Measurements from ENCODE around the gene ZDHHC21. TPM values are rescaled to one million over a fixed set of nuclear protein-coding genes. Genes with fewer than 3 reads are reported as not detected.

The ZDHHC21 gene
- total and polyA plus RNA-seq, 9 of the 15 experiments (the other 6 are each of a cell fraction or from before 2014, with no cell fraction given): 0.10 to 1.9 (median 1.00) TPM

DNA sequence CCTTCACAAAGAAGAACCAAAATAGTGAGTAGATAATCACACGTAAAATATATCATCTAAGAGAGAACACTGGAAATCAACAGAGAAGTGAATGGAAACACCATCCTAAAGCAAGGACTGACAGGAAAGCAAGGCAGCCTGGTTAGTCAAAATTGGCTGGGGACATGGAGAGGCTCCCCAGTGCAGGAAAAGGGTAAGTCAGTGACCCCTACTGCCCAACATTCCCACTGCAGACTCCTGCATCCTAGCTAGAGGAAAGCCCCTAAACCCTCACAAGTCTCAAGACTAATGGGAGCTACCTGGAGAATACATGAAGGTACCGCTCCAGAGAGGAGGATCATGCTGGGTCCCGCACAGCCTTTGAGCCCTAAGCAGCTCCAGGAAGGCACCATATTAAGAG, 60.1 kb downstream of the ZDHHC21 start:
- BruUV-seq (replicated peaks): no TSS peak
- Histone ChIP-seq H3K4me3 (no peak overlapping the region), H3K27ac (ENCODE audit: extremely low read depth, low read depth, low read length) (no peak overlapping the region), H3K4me1 (replicated peaks in 1 of 2; ENCODE audit: control insufficient read depth in 2 of 2, insufficient read depth in 2 of 2, low read length in 2 of 2) (no peaks in the 10 kb centered on the region), H3K79me2 (ENCODE audit: control insufficient read depth, insufficient read depth, low read length) (no peaks in the 10 kb centered on the region), H3K9me1 (ENCODE audit: control insufficient read depth, insufficient read depth, low read length) (no peaks in the 10 kb centered on the region), H3K4me2 (ENCODE audit: insufficient read depth, low read length) (no peak overlapping the region), H3K36me3 (ENCODE audit: control insufficient read depth, insufficient read depth, low read length) (no peaks in the 10 kb centered on the region), H3K27me3 (ENCODE audit: control insufficient read depth in 2 of 2, insufficient read depth in 2 of 2, low read length in 2 of 2) (no peaks in the 10 kb centered on the region), H4K20me1 (replicated peaks; ENCODE audit: control insufficient read depth, insufficient read depth, low read length) (no peaks in the 10 kb centered on the region), H3K9me3 (replicated peaks; ENCODE audit: control insufficient read depth, insufficient read depth, low read depth, low read length) (no peaks in the 10 kb centered on the region), H2AFZ (ENCODE audit: low read depth, low read length) (no peak overlapping the region), H3K9ac (ENCODE audit: insufficient read depth in 1 of 2, low read depth in 2 of 2, low read length in 2 of 2) (no peak overlapping the region)
- in situ Hi-C loops (cut with MboI) (no loop called here), intact Hi-C loops (cut with micrococcal nuclease) (no loop called here)
- CTCF ChIA-PET (ENCODE audit: low intra/inter-chr PET ratio): no interaction called here
- no peak for FAIRE-seq
- ATAC-seq: 0 out of 3 replicates have a peak, but pooled peaks have one; percentile 35
- no peak for DNase-seq (ENCODE audit: extremely low read depth in 1 of 4, low spot score in 3 of 4)
- POLR2A ChIA-PET: no interaction called here
- WGBS (ENCODE audit: insufficient coverage, low coverage, missing lambda C conversion rate): 32% methylated on average over 3 of the region's 3 CpGs
- TF ChIP-seq, protein P1, sequence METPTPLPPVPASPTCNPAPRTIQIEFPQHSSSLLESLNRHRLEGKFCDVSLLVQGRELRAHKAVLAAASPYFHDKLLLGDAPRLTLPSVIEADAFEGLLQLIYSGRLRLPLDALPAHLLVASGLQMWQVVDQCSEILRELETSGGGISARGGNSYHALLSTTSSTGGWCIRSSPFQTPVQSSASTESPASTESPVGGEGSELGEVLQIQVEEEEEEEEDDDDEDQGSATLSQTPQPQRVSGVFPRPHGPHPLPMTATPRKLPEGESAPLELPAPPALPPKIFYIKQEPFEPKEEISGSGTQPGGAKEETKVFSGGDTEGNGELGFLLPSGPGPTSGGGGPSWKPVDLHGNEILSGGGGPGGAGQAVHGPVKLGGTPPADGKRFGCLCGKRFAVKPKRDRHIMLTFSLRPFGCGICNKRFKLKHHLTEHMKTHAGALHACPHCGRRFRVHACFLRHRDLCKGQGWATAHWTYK (CRISPR knock-in tag; IDR thresholded peaks at IDR 0.05): no peak
- TF ChIP-seq MEF2D (tag; conservative IDR thresholded peaks at IDR 0.05; ENCODE audit: low read depth) (no peak), NCOA4 (IDR thresholded peaks at IDR 0.05; ENCODE audit: partially characterized antibody) (no peak), FOXJ2 (tag; IDR thresholded peaks at IDR 0.05) (no peak), CREBBP (IDR thresholded peaks at IDR 0.05; ENCODE audit: low read depth, low read length) (no peak), EHMT2 (IDR thresholded peaks at IDR 0.05) (no peak), ZNF165 (CRISPR knock-in tag; IDR thresholded peaks at IDR 0.05; ENCODE audit: borderline replicate concordance) (no peak), FOXA3 (CRISPR knock-in tag; conservative IDR thresholded peaks at IDR 0.05 in 1 of 2, IDR thresholded peaks at IDR 0.05 in 1 of 2) (no peak), CHD2 (IDR thresholded peaks at IDR 0.05; ENCODE audit: low read depth, low read length) (no peak), TCF7 (IDR thresholded peaks at IDR 0.05; ENCODE audit: borderline replicate concordance) (no peak), GTF2F1 (IDR thresholded peaks at IDR 0.05; ENCODE audit: low read depth, low read length) (no peak), PHB (CRISPR knock-in tag; IDR thresholded peaks at IDR 0.05) (no peak), ZNF184 (CRISPR knock-in tag; IDR thresholded peaks at IDR 0.05) (no peak), FOS (IDR thresholded peaks at IDR 0.05; ENCODE audit: extremely low read depth, insufficient read length) (no peak), FOXM1 (IDR thresholded peaks at IDR 0.05; ENCODE audit: low read depth) (no peak), FOXM1 (CRISPR knock-in tag; IDR thresholded peaks at IDR 0.05; ENCODE audit: low read depth) (no peak)
- TF ChIP-seq, protein P2, sequence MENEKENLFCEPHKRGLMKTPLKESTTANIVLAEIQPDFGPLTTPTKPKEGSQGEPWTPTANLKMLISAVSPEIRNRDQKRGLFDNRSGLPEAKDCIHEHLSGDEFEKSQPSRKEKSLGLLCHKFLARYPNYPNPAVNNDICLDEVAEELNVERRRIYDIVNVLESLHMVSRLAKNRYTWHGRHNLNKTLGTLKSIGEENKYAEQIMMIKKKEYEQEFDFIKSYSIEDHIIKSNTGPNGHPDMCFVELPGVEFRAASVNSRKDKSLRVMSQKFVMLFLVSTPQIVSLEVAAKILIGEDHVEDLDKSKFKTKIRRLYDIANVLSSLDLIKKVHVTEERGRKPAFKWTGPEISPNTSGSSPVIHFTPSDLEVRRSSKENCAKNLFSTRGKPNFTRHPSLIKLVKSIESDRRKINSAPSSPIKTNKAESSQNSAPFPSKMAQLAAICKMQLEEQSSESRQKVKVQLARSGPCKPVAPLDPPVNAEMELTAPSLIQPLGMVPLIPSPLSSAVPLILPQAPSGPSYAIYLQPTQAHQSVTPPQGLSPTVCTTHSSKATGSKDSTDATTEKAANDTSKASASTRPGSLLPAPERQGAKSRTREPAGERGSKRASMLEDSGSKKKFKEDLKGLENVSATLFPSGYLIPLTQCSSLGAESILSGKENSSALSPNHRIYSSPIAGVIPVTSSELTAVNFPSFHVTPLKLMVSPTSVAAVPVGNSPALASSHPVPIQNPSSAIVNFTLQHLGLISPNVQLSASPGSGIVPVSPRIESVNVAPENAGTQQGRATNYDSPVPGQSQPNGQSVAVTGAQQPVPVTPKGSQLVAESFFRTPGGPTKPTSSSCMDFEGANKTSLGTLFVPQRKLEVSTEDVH (IDR thresholded peaks at IDR 0.05; ENCODE audit: low read depth, partially characterized antibody): no peak
- TF ChIP-seq, protein P3, sequence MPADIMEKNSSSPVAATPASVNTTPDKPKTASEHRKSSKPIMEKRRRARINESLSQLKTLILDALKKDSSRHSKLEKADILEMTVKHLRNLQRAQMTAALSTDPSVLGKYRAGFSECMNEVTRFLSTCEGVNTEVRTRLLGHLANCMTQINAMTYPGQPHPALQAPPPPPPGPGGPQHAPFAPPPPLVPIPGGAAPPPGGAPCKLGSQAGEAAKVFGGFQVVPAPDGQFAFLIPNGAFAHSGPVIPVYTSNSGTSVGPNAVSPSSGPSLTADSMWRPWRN (IDR thresholded peaks at IDR 0.05; ENCODE audit: low read depth): no peak
- TF ChIP-seq, protein P4, sequence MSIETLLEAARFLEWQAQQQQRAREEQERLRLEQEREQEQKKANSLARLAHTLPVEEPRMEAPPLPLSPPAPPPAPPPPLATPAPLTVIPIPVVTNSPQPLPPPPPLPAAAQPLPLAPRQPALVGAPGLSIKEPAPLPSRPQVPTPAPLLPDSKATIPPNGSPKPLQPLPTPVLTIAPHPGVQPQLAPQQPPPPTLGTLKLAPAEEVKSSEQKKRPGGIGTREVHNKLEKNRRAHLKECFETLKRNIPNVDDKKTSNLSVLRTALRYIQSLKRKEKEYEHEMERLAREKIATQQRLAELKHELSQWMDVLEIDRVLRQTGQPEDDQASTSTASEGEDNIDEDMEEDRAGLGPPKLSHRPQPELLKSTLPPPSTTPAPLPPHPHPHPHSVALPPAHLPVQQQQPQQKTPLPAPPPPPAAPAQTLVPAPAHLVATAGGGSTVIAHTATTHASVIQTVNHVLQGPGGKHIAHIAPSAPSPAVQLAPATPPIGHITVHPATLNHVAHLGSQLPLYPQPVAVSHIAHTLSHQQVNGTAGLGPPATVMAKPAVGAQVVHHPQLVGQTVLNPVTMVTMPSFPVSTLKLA (conservative IDR thresholded peaks at IDR 0.05): no peak

Measured in K562 (cell line).